Measurements from ENCODE around the gene OAS2. TPM values are rescaled to one million over a fixed set of nuclear protein-coding genes. Genes with fewer than 3 reads are reported as not detected.

OAS2 gene
- total RNA-seq, 2 experiments from 2014 or later: 140 to 148 TPM

DNA sequence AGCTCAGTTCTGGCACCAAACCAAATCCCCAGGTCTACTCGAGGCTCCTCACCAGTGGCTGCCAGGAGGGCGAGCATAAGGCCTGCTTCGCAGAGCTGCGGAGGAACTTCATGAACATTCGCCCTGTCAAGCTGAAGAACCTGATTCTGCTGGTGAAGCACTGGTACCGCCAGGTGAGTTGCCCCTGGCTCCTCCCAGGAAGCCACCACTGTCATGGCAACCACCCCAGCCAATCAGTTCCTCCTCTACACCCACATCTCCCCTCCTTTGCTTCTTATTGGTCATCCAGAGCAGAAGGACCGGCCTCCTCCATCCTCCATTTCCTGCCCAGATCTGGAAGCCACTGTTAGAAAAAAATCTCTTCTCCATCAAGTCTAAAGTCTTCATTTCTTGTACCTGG lies 17.2 kb upstream of the OAS2 start:
- Mint-ChIP-seq H3K4me1 (ENCODE audit: low read depth) (no peaks in the 10 kb centered on the region), H3K36me3 (peaks cover 64% of the 10 kb centered on the region), H3K9me3 (peaks cover 16% of the 10 kb centered on the region), H3K27ac (no peak overlapping the region), H3K4me3 (no peak overlapping the region), H3K27me3 (no peaks in the 10 kb centered on the region)
- peak; percentile 23 for DNase-seq
- POLR2A ChIA-PET: interaction anchor here (1.9 kb wide), 1 partner anchor 17 kb away, joined by 6 read pairs; the partner anchor contains the start of gene OAS2
- CTCF ChIA-PET: interaction anchor here (1.2 kb wide), 1 partner anchor 32 kb away, joined by 4 read pairs; no protein-coding TSS in a partner anchor
- intact Hi-C loops (cut with micrococcal nuclease): no loop called here

DNA sequence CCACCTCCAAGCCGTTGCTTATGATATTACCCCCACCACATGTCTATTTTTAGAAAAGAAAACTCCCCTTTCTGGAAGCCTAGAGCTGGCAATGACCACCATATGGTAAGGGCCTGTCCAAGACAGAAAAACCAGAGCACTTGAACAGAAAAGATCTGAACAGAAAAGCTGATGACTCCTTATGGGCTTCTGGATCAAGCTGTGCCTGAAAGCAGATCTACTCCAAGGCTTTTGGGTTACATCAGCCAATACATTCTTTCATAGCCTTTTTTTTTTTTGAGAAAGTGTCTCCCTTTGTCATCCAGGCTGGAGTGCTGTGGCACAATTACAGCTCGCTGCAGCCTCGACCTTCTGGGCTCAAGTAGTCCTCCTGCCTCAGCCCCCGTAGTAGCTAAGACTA lies 16.8 kb upstream of the OAS2 start:
- intact Hi-C loops (cut with micrococcal nuclease): no loop called here
- Mint-ChIP-seq H3K27me3 (no peaks in the 10 kb centered on the region), H3K4me1 (ENCODE audit: low read depth) (no peaks in the 10 kb centered on the region), H3K27ac (no peak overlapping the region), H3K36me3 (peaks cover 61% of the 10 kb centered on the region), H3K4me3 (no peak overlapping the region), H3K9me3 (peaks cover 16% of the 10 kb centered on the region)
- no peak for DNase-seq
- CTCF ChIA-PET: no interaction called here
- POLR2A ChIA-PET: interaction anchor here (1.9 kb wide), 1 partner anchor 17 kb away, joined by 6 read pairs; the partner anchor contains the start of gene OAS2

DNA sequence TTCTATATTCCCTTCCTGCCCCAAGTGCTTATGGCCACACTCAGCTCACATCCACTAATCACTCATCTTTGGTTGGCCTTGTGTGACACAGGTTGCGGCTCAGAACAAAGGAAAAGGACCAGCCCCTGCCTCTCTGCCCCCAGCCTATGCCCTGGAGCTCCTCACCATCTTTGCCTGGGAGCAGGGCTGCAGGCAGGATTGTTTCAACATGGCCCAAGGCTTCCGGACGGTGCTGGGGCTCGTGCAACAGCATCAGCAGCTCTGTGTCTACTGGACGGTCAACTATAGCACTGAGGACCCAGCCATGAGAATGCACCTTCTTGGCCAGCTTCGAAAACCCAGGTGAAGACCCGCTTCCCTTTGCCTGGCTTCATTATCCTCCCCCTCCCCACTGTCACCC lies 15.8 kb upstream of the OAS2 start:
- no peaks in the 10 kb centered on the region for H3K4me1 Mint-ChIP-seq (ENCODE audit: low read depth)
- POLR2A ChIA-PET: interaction anchor here (1.9 kb wide), 1 partner anchor 16 kb away, joined by 6 read pairs; the partner anchor contains the start of gene OAS2
- H3K27ac Mint-ChIP-seq: no peak overlapping the region
- CTCF ChIA-PET: no interaction called here
- H3K9me3 Mint-ChIP-seq: peaks cover 11% of the 10 kb centered on the region
- intact Hi-C loops (cut with micrococcal nuclease): no loop called here
- H3K27me3 Mint-ChIP-seq: no peaks in the 10 kb centered on the region
- H3K4me3 Mint-ChIP-seq: no peak overlapping the region
- no peak for DNase-seq
- H3K36me3 Mint-ChIP-seq: peaks cover 50% of the 10 kb centered on the region

DNA sequence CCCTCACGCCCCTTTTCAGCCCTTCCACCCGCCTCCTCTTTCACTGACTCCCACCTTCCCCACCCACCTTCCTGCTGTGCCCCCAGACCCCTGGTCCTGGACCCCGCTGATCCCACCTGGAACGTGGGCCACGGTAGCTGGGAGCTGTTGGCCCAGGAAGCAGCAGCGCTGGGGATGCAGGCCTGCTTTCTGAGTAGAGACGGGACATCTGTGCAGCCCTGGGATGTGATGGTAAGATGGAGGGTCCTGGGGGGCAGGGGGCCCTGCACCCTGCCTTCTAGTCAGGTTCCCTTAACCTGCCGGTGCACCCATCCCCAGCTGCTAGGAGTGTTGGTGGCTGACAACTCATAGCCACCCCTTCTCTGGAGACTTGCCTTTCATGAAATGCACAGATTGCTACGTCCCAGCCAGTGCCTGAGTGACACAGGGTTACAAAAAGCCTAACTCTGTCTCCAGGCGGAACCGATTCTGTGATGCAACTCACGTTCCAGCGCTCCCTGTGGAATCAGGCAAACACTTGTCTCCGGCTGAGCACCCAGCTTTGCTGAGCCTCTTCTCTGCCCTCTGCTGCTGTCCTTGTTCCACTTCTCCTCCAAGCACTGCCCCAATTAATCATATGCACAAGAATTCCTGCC lies 15.0 kb upstream of the OAS2 start:
- intact Hi-C loops (cut with micrococcal nuclease): no loop called here
- Mint-ChIP-seq H3K27ac (no peak overlapping the region), H3K9me3 (peaks cover 7% of the 10 kb centered on the region), H3K4me1 (ENCODE audit: low read depth) (no peaks in the 10 kb centered on the region), H3K27me3 (no peaks in the 10 kb centered on the region), H3K36me3 (peaks cover 48% of the 10 kb centered on the region), H3K4me3 (no peak overlapping the region)
- ChIA-PET POLR2A (no interaction called here), CTCF (interaction anchor here (1.1 kb wide), 1 partner anchor 30 kb away, joined by 4 read pairs; no protein-coding TSS in a partner anchor)
- DNase-seq: no peak

DNA sequence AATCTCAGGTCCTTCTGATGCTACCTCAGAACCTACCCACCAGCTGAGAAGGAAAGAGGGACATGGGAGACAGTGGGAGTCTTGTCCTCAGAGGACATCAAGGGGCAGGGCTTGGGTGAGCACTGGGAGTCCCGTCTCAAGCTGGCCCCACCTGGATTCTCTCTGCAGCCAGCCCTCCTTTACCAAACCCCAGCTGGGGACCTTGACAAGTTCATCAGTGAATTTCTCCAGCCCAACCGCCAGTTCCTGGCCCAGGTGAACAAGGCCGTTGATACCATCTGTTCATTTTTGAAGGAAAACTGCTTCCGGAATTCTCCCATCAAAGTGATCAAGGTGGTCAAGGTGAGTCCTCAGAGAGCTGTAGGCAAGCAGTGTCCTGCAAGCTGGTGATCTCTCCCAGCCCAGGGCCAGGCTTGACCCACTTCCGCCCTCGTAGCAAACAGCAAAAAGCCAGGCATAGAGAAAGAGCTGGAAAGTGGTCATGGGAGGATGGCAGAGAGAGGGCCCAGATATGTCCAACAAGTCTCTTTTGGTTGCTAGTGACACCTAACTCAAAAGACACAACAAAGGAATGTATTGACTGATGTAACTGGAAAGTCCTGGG lies 14.2 kb upstream of the OAS2 start:
- peaks cover 7% of the 10 kb centered on the region for H3K9me3 Mint-ChIP-seq
- no peaks in the 10 kb centered on the region for H3K4me1 Mint-ChIP-seq (ENCODE audit: low read depth)
- H3K27me3 Mint-ChIP-seq: no peaks in the 10 kb centered on the region
- peaks cover 39% of the 10 kb centered on the region for H3K36me3 Mint-ChIP-seq
- intact Hi-C loops (cut with micrococcal nuclease): no loop called here
- H3K27ac Mint-ChIP-seq: no peak overlapping the region
- no peak overlapping the region for H3K4me3 Mint-ChIP-seq
- ChIA-PET POLR2A (no interaction called here), CTCF (interaction anchor here (1.1 to 1.2 kb wide), 2 partner anchors 29 to 64 kb away, joined by 3 to 4 read pairs; no protein-coding TSS in a partner anchor)
- no peak for DNase-seq

DNA sequence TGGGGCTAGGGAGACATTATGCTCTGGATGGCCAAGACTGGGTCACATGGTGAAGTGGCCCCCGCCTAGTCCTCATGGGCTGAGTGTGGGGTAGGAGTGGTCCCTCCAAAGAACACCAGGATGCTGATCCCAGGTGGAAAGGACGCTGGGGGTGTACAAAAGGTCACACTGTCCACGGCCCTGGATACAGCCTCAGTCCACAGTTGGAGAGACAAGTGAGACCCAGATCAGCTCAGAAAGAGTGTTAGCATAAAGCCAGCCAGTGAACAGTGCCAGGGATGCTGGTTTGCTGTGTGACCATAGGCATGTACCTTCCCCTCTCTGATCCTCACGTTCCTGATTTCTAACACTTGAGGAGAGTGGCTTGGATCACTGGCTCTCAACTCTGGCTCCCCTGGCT lies 13.4 kb upstream of the OAS2 start:
- DNase-seq: no peak
- no peak overlapping the region for H3K27ac Mint-ChIP-seq
- intact Hi-C loops (cut with micrococcal nuclease): no loop called here
- H3K9me3 Mint-ChIP-seq: no peaks in the 10 kb centered on the region
- peaks cover 33% of the 10 kb centered on the region for H3K36me3 Mint-ChIP-seq
- no peaks in the 10 kb centered on the region for H3K4me1 Mint-ChIP-seq (ENCODE audit: low read depth)
- POLR2A ChIA-PET: no interaction called here
- H3K27me3 Mint-ChIP-seq: no peaks in the 10 kb centered on the region
- H3K4me3 Mint-ChIP-seq: no peak overlapping the region
- CTCF ChIA-PET: interaction anchor here (1.1 to 1.2 kb wide), 2 partner anchors 28 to 64 kb away, joined by 3 to 4 read pairs; no protein-coding TSS in a partner anchor

DNA sequence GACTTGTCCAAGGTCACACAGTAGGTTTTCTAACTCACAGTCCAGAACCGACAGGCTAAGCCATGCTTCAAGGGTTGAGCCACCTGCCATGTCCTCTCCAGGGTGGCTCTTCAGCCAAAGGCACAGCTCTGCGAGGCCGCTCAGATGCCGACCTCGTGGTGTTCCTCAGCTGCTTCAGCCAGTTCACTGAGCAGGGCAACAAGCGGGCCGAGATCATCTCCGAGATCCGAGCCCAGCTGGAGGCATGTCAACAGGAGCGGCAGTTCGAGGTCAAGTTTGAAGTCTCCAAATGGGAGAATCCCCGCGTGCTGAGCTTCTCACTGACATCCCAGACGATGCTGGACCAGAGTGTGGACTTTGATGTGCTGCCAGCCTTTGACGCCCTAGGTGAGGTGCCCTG lies 12.7 kb upstream of the OAS2 start:
- H3K9me3 Mint-ChIP-seq: no peaks in the 10 kb centered on the region
- no peak for DNase-seq
- no peaks in the 10 kb centered on the region for H3K4me1 Mint-ChIP-seq (ENCODE audit: low read depth)
- ChIA-PET CTCF (no interaction called here), POLR2A (no interaction called here)
- H3K36me3 Mint-ChIP-seq: peaks cover 31% of the 10 kb centered on the region
- intact Hi-C loops (cut with micrococcal nuclease): no loop called here
- no peak overlapping the region for H3K27ac Mint-ChIP-seq
- no peak overlapping the region for H3K4me3 Mint-ChIP-seq
- H3K27me3 Mint-ChIP-seq: no peaks in the 10 kb centered on the region

DNA sequence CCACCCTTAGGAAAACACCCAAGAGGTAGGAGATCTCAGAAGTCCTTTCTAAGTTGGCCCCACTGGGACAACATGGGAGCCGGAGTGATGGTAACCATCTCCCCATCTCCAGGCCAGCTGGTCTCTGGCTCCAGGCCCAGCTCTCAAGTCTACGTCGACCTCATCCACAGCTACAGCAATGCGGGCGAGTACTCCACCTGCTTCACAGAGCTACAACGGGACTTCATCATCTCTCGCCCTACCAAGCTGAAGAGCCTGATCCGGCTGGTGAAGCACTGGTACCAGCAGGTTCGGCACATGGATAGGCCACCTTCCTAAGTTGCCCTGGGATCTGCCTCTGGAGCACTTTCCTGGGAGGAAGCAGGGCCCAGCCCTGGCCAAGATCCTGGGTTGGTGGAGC lies 11.0 kb upstream of the OAS2 start:
- Mint-ChIP-seq H3K27me3 (no peaks in the 10 kb centered on the region), H3K36me3 (peaks cover 17% of the 10 kb centered on the region)
- POLR2A ChIA-PET: no interaction called here

DNA sequence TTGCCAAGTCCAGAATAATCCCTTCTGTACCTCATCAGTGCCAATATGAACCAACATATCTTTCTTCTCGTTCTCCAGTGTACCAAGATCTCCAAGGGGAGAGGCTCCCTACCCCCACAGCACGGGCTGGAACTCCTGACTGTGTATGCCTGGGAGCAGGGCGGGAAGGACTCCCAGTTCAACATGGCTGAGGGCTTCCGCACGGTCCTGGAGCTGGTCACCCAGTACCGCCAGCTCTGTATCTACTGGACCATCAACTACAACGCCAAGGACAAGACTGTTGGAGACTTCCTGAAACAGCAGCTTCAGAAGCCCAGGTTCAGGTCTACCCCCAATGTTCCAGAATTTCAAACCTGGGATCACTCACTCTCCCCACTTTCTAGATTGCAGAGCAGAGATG lies 10.5 kb upstream of the OAS2 start:
- H3K27ac Mint-ChIP-seq: no peak overlapping the region
- no peak overlapping the region for H3K4me3 Mint-ChIP-seq
- H3K4me1 Mint-ChIP-seq (ENCODE audit: low read depth): no peaks in the 10 kb centered on the region
- intact Hi-C loops (cut with micrococcal nuclease): no loop called here
- peaks cover 11% of the 10 kb centered on the region for H3K36me3 Mint-ChIP-seq
- DNase-seq: no peak
- no peaks in the 10 kb centered on the region for H3K27me3 Mint-ChIP-seq
- ChIA-PET CTCF (interaction anchor here (2.0 kb wide), 1 partner anchor 25 kb away, joined by 5 read pairs; no protein-coding TSS in a partner anchor), POLR2A (no interaction called here)
- no peaks in the 10 kb centered on the region for H3K9me3 Mint-ChIP-seq

More for the DNA sequence above, 11.0 kb upstream of the OAS2 start:
- Mint-ChIP-seq H3K4me3 (no peak overlapping the region), H3K4me1 (ENCODE audit: low read depth) (no peaks in the 10 kb centered on the region), H3K27ac (no peak overlapping the region), H3K9me3 (no peaks in the 10 kb centered on the region)
- DNase-seq: no peak
- intact Hi-C loops (cut with micrococcal nuclease): no loop called here
- CTCF ChIA-PET: interaction anchor here (2.0 kb wide), 1 partner anchor 26 kb away, joined by 5 read pairs; no protein-coding TSS in a partner anchor

DNA sequence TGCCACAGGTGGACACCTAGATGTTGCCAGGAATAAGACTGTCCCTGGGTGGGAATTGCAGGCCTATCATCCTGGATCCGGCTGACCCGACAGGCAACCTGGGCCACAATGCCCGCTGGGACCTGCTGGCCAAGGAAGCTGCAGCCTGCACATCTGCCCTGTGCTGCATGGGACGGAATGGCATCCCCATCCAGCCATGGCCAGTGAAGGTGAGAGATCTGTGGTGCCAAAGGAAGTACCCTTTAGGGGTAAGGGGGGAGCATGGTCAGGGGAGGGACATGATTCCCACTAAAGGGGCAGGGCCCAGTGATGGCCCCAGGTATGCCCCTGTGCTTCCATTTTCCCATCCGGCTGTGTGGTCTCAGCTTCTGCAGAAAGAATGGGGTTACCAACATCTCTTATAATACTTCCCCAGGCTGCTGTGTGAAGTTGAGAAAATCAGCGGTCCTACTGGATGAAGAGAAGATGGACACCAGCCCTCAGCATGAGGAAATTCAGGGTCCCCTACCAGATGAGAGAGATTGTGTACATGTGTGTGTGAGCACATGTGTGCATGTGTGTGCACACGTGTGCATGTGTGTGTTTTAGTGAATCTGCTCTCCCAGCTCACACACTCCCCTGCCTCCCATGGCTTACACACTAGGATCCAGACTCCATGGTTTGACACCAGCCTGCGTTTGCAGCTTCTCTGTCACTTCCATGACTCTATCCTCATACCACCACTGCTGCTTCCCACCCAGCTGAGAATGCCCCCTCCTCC lies 8.6 kb upstream of the OAS2 start:
- Mint-ChIP-seq H3K4me1 (ENCODE audit: low read depth) (no peaks in the 10 kb centered on the region), H3K36me3 (peaks cover 8% of the 10 kb centered on the region), H3K27me3 (no peaks in the 10 kb centered on the region), H3K9me3 (no peaks in the 10 kb centered on the region), H3K4me3 (no peak overlapping the region), H3K27ac (no peak overlapping the region)
- POLR2A ChIA-PET: interaction anchor here (0.5 to 1.9 kb wide), 2 partner anchors 9 to 62 kb away, joined by 4 read pairs; partner anchors contain the start of gene OAS2
- no peak for DNase-seq
- CTCF ChIA-PET: interaction anchor here (0.9 to 2.0 kb wide), 2 partner anchors 23 kb away, joined by 3 to 5 read pairs; no protein-coding TSS in a partner anchor
- intact Hi-C loops (cut with micrococcal nuclease): loop anchor here (10.0 kb wide), 1 partner anchor 1205 kb away; the partner anchor contains the start of gene ALDH2

DNA sequence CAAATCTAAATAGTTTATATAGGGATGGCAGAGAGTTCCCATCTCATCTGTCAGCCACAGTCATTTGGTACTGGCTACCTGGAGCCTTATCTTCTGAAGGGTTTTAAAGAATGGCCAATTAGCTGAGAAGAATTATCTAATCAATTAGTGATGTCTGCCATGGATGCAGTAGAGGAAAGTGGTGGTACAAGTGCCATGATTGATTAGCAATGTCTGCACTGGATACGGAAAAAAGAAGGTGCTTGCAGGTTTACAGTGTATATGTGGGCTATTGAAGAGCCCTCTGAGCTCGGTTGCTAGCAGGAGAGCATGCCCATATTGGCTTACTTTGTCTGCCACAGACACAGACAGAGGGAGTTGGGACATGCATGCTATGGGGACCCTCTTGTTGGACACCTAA lies 7.9 kb upstream of the OAS2 start:
- no peaks in the 10 kb centered on the region for H3K27me3 Mint-ChIP-seq
- intact Hi-C loops (cut with micrococcal nuclease): loop anchor here (10.0 kb wide), 1 partner anchor 1206 kb away; the partner anchor contains the start of gene ALDH2
- POLR2A ChIA-PET: interaction anchor here (1.9 kb wide), 1 partner anchor 8 kb away, joined by 4 read pairs; the partner anchor contains the start of gene OAS2
- no peaks in the 10 kb centered on the region for H3K9me3 Mint-ChIP-seq
- CTCF ChIA-PET: interaction anchor here (0.6 to 0.9 kb wide), 2 partner anchors 23 to 31 kb away, joined by 3 to 4 read pairs; no protein-coding TSS in a partner anchor
- peaks cover 8% of the 10 kb centered on the region for H3K36me3 Mint-ChIP-seq
- no peak overlapping the region for H3K4me3 Mint-ChIP-seq
- no peak for DNase-seq
- H3K4me1 Mint-ChIP-seq (ENCODE audit: low read depth): no peaks in the 10 kb centered on the region
- H3K27ac Mint-ChIP-seq: no peak overlapping the region

DNA sequence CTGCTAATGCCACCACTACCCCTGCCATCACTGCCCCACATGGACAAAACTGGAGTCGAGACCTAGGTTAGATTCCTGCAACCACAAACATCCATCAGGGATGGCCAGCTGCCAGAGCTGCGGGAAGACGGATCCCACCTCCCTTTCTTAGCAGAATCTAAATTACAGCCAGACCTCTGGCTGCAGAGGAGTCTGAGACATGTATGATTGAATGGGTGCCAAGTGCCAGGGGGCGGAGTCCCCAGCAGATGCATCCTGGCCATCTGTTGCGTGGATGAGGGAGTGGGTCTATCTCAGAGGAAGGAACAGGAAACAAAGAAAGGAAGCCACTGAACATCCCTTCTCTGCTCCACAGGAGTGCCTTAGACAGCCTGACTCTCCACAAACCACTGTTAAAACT lies 7.1 kb upstream of the OAS2 start:
- Mint-ChIP-seq H3K36me3 (peaks cover 5% of the 10 kb centered on the region), H3K27me3 (no peaks in the 10 kb centered on the region), H3K9me3 (no peaks in the 10 kb centered on the region), H3K27ac (no peak overlapping the region), H3K4me1 (ENCODE audit: low read depth) (no peaks in the 10 kb centered on the region), H3K4me3 (no peak overlapping the region)
- no peak for DNase-seq
- intact Hi-C loops (cut with micrococcal nuclease): loop anchor here (10.0 kb wide), 1 partner anchor 1206 kb away; the partner anchor contains the start of gene ALDH2
- ChIA-PET CTCF (no interaction called here), POLR2A (no interaction called here)
